ENCODE measurements around the gene NUP62CL.

DNA sequence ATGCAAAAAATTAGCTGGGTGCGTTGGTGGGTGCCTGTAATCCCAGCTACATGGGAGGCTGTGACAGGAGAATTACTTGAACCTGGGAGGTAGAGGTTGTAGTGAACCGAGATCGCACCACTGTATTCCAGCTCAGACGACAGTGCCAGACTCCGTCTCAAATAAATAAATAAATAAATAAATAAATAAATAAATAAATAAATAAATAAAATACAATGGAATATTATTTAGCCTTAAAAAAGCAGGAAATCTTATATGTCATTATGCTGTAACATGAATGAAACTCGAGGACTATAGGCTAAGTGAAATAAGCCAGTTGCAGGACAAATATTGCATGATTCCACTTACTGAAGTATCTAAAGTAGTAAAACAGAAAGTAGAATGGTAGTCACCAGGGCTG, 130.1 kb downstream of the NUP62CL start:
- no peak for TF ChIP-seq CTCF (IDR thresholded peaks at IDR 0.05; ENCODE audit: insufficient read depth, low read depth, low read length)
- TF ChIP-seq EZH2 (IDR thresholded peaks at IDR 0.05; ENCODE audit: insufficient read depth, low read length), result no peak

All from astrocyte (in vitro differentiated cells and primary cell).